ENCODE measurements around the gene KLF13. TPM values are rescaled to one million over a fixed set of nuclear protein-coding genes. Genes with fewer than 3 reads are reported as not detected.
A peak's percentile ranks its signal among the peaks of the same experiment; 100 is the strongest.

Gene KLF13
- total RNA-seq, 1 donor, result 13.8 TPM

- H3K4me3 ChIP-seq (ENCODE audit: low read depth, low read length), result no peak overlapping the region
- TF ChIP-seq CTCF (IDR thresholded peaks at IDR 0.05; ENCODE audit: insufficient read depth, low read depth, low read length), result no peak
- no peak for DNase-seq (ENCODE audit: low read depth)
Measured at GRCh38 chr15:31361764-31362515, 35.3 kb downstream of the KLF13 start.

DNA sequence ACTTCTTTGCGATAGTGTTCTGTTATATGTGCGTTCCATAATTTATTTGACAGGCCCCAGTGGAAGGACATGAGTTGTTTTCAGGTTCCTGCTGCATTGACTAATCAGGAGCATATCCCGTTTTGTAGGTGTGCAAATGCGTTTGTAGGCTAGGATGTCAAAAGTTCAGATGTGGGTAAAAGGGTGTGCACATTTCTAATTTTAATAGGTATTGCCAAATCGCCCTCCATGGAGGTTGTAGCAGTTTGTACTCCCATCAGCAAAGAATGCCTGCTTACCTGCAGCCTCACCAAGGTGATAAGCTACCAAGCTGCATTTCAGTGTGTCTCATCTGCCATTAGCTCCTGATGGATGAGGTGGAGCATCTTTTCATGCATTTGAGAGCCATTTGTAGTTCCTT lies 36.3 kb downstream of the KLF13 start:
- H3K4me3 ChIP-seq (ENCODE audit: low read depth, low read length), result no peak overlapping the region
- TF ChIP-seq CTCF (IDR thresholded peaks at IDR 0.05; ENCODE audit: insufficient read depth, low read depth, low read length), result no peak
- no peak for DNase-seq (ENCODE audit: low read depth)

GRCh38 chr15:31364301-31365031 lies 37.8 kb downstream of the KLF13 start:
- TF ChIP-seq CTCF (IDR thresholded peaks at IDR 0.05; ENCODE audit: insufficient read depth, low read depth, low read length), result no peak
- no peak overlapping the region for H3K4me3 ChIP-seq (ENCODE audit: low read depth, low read length)
- no peak for DNase-seq (ENCODE audit: low read depth)

- H3K4me3 ChIP-seq (ENCODE audit: low read depth, low read length), result no peak overlapping the region
- DNase-seq (ENCODE audit: low read depth), result no peak
- TF ChIP-seq CTCF (IDR thresholded peaks at IDR 0.05; ENCODE audit: insufficient read depth, low read depth, low read length), result no peak
Measured at GRCh38 chr15:31365032-31365654, 38.5 kb downstream of the KLF13 start.

- peak overlapping the region; percentile 43 for H3K4me3 ChIP-seq (ENCODE audit: low read depth, low read length)
Measured at GRCh38 chr15:31365655-31366127, 39.1 kb downstream of the KLF13 start.

More at GRCh38 chr15:31365655-31366127, 39.1 kb downstream of the KLF13 start:
- peak; percentile 42 for TF ChIP-seq CTCF (IDR thresholded peaks at IDR 0.05; ENCODE audit: insufficient read depth, low read depth, low read length)
- peak; percentile 97 for DNase-seq (ENCODE audit: low read depth)
